ENCODE data around the gene UPF1.

The UPF1 gene

GRCh38 chr19:18878058-18878797 is 46.5 kb downstream of the UPF1 start:
- DNase-seq: no peak

- DNase-seq: no peak
Observed at GRCh38 chr19:18878858-18879578, 47.3 kb downstream of the UPF1 start.

- peak; percentile 8 for DNase-seq
Observed at GRCh38 chr19:18879579-18880373, 48.0 kb downstream of the UPF1 start.

GRCh38 chr19:18881491-18881890 is 49.7 kb downstream of the UPF1 start:
- no peak for DNase-seq

GRCh38 chr19:18883526-18884304 is 52.0 kb downstream of the UPF1 start:
- DNase-seq: no peak

GRCh38 chr19:18886972-18887371 is 55.2 kb downstream of the UPF1 start:
- DNase-seq: no peak

- DNase-seq: no peak
Observed at GRCh38 chr19:18889949-18890745, 58.4 kb downstream of the UPF1 start.

GRCh38 chr19:18893587-18894253 is 62.0 kb downstream of the UPF1 start:
- DNase-seq: no peak

- no peak for DNase-seq
Observed at GRCh38 chr19:18894254-18895037, 62.7 kb downstream of the UPF1 start.

GRCh38 chr19:18895038-18895823 is 63.5 kb downstream of the UPF1 start:
- no peak for DNase-seq

GRCh38 chr19:18895824-18896341 is 64.1 kb downstream of the UPF1 start, which contains the start of gene CERS1:
CERS1 (minus strand) TSS chr19:18896158; CDS start chr19:18896072, 86 bp downstream.
- no peak for DNase-seq

- DNase-seq: no peak
Observed at GRCh38 chr19:18896421-18896841, 64.7 kb downstream of the UPF1 start.

- DNase-seq: no peak
Observed at GRCh38 chr19:18897094-18898029, 65.6 kb downstream of the UPF1 start.

GRCh38 chr19:18898081-18898606 is 66.4 kb downstream of the UPF1 start:
- no peak for DNase-seq

- no peak for DNase-seq
Observed at GRCh38 chr19:18898607-18899408, 67.0 kb downstream of the UPF1 start.

- DNase-seq: no peak
Observed at GRCh38 chr19:18899624-18900560, 68.1 kb downstream of the UPF1 start.
